ENCODE measurements around the gene ZBTB7A. TPM values are rescaled to one million over a fixed set of nuclear protein-coding genes. Genes with fewer than 3 reads are reported as not detected.

The ZBTB7A gene
- total RNA-seq, 1 experiment from 2014 or later, result 4.3 TPM

DNA sequence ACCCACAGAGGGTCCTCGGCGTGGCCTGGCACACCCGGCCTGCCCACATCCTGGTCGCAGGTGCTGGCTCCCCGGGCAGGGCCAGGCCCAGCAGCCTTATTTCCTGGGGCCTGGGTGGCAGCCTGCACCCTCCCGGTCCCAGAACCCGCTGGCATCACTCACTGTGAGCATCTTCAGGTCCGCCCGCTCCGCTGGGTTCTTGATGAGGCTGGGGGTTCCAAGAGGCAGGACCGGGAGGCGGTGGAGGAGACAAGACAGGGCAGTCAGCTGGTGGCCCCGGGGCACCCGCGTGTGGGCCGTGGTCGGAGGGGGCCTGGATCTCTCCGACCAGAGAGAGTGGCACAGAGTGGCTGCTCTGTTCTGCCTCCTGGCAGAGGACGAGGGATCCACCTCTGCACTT lies 27.6 kb upstream of the ZBTB7A start:
- no peak for DNase-seq (ENCODE audit: low read depth)

DNA sequence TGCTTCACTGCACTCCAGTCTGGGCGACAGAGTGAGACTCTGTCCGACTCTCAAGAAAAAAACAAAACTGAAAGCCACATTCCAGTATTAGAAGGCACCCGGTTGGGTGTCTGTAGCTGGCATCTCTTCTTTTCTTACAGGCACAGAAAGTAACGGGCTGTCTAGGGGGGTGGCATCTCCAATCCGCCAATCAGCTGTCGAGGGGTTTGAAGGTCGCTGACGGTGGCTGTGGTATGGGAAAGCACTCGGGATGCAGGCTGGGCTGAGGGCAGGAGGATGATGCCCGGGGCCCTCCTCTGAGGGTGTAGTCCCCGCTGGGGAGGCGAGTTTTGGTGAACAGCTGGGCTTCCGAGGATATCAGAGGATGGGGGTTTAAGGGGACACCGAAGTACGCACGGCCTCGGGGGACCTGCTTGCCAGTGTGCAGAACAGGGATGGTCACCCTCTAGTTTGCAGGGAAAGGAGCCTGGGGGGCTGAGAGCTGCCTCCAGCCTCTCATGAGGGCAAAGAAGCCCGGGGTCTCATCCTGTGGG lies 27.0 kb upstream of the ZBTB7A start:
- no peak for DNase-seq (ENCODE audit: low read depth)

DNA sequence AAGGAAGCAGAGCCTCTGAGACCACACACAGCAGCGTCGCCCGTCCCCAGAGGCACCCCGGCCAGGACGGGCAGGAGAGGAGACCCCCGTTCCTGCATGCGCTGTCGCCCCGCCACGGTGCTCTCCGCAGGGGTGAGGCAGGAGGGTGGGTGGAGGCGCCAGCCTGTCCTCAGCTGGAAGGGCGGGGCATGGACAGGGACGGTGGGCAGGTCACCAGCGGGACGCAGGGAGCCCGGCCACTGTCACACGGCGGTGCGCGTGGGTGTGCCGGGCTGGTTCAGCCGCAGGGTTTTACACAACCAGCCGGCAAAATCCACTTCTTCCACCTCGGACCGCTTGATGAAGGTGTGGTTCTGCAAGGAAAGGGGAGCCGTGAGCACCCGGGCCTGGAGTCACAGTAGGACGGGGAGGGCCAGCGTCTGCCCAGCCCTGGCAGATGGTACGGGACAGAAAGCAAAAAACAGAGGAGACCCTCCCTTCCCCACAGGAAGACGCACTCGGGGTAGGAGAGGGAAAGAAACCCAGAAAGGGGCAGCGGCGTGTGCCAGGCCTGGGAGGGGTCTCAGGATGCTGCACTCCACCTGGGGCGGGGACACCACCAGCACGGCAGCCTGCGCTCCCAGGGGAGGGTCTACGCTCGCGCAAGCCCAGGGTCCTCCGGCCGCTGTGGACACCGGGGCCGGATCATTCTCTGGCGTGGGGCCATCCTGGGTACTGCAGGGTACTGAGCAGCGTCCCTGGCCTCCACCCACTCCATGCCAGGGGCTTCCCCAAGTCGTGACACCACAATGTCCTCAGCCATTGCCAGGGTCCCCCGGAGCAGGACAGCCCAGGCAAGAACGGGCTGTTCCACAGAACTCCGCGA lies 23.9 kb upstream of the ZBTB7A start:
- no peak for DNase-seq (ENCODE audit: low read depth)

DNA sequence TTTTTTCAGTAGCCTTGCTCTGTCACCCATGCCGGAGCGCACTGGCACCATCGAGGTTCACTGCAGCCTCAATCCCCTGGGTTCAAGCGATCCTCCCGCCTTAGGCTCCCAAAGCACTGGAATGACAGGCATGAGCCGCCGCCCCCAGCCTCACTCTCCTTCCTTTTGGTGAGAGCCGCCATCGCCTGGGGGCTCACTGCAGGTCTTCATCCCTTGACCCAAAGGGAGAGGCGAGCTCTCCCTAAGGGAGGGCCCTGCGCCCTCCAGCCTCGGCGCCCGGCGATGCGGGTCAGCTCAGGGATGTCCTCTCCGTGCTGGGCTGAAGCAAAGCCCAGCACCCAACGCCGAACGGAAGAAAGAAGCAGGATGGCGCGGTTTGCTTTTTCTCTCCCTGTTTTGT lies 23.2 kb upstream of the ZBTB7A start:
- no peak for DNase-seq (ENCODE audit: low read depth)

DNA sequence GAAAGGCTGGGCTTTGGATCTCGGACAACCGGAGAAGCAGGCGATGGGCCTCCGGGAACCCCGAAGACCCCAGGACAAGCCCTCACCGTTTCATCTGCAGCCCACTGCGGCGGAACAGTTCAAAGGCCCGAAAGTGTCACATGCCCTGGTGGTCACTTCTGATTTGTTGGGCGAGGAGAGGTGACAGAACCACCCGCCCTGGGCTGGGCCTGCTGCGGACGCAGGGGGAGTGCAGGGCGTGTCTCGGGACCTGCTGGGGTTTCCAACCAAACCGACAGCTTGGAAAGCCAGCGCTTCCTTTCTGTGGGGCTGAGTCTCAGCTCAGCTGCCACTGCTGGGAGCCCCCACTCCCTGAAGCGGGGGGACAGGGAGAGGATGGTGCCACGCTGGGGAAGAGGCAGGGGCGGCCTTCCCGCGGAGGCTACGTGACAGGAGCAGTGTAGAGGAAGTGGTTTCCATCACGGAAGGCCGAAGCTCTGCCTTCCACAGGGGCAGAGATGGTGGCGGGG lies 22.8 kb upstream of the ZBTB7A start:
- DNase-seq (ENCODE audit: low read depth), result no peak

DNA sequence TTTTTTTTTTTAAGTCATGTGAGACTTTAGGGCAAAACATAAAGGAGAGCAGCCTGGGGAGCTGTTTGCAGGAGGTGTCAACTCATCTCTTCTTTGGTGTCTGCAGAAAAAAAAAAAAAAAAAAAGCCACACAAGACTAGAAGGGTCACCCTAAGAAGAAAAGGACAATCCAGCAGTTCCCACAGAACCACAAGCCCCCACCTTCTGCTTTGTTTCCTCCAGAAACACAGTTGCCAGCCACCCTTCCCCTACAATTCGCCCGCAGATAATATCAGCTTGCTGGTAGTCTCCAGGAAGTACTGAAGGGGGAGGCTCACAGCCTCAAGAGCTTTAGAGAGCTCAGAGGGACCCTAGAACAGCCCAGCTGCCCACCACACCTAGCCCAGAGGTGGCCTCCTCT lies 22.3 kb upstream of the ZBTB7A start:
- DNase-seq (ENCODE audit: low read depth), result no peak

DNA sequence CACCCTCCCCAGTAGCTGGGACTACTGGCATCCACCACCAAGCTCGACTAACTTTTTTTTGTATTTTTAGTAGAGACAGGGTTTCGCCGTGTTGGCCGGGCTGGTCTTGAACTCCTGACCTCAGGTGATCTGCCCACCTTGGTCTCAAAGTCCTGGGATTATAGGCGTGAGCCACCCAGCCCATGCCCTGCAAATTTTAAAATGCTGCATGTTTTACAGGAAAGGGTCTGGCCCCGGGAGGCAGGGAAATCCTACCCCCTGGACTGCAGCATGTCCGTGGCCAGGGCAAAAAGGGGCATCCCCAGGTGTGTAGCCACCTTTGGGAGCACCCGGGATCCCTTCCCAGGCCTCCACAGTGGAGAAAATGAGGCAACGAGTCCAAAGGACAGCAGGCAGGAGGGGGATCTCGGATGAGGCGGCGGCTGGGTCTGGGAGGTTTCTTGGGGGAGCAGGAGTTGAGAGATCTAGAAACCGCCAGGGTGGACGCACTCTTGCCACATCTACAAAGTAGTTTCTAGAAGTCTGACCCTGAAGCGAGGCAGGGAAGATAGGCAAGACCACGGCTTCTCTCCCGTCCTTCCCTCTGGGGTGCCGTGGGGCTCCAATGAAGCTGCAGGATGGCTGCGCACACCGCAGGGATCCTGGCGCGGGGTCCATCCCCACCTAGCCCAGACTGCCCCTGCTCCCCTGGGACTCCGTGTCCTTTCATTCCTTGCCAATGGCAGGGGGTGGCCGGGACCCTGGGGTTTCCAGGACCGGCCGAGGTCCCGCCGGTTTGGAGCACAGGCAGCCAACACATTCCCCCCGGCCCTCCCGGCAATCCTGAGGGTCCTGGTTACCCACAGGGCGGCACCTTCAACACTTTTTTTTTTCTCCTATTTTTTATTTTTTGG lies 21.3 kb upstream of the ZBTB7A start:
- no peak for DNase-seq (ENCODE audit: low read depth)

DNA sequence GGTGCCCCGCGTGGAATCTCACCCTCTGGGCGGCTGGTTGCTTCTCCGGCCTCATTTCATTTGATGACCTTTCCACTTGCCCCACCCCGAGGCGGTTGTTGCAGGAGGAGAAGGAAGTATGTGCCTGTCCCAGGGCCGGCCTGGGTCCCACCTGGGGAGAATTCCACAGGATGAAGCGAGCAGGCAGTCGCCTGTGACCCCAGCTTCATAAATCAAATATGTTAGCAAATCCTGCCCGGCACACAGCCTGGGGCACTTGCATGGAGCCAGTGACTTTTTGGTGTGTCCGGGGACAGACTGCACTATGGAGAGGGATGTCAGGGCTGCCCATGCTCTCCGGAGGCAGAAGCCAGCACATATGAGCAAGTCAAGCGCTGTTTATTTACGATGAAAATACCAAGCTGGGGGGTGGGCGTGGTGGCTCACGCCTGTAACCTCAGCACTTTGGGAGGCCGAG lies 19.7 kb upstream of the ZBTB7A start:
- DNase-seq (ENCODE audit: low read depth), result peak; percentile 28

DNA sequence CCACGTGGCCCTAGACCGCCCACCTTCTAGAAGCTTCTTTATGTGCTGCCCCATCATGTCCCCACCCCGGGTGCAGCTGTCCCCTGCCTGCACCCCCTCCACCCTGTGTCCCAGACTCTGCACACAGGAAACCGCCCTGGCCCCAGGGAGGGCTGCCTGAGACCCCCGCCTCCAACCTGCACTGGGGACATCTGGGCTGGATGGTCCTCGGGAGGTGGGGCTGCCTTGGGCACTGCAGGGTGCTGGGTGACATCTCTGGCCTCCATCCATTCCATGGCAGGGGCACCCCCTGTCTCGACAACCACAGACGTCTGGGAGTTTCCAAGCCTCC lies 17.8 kb upstream of the ZBTB7A start:
- no peak for DNase-seq (ENCODE audit: low read depth)

DNA sequence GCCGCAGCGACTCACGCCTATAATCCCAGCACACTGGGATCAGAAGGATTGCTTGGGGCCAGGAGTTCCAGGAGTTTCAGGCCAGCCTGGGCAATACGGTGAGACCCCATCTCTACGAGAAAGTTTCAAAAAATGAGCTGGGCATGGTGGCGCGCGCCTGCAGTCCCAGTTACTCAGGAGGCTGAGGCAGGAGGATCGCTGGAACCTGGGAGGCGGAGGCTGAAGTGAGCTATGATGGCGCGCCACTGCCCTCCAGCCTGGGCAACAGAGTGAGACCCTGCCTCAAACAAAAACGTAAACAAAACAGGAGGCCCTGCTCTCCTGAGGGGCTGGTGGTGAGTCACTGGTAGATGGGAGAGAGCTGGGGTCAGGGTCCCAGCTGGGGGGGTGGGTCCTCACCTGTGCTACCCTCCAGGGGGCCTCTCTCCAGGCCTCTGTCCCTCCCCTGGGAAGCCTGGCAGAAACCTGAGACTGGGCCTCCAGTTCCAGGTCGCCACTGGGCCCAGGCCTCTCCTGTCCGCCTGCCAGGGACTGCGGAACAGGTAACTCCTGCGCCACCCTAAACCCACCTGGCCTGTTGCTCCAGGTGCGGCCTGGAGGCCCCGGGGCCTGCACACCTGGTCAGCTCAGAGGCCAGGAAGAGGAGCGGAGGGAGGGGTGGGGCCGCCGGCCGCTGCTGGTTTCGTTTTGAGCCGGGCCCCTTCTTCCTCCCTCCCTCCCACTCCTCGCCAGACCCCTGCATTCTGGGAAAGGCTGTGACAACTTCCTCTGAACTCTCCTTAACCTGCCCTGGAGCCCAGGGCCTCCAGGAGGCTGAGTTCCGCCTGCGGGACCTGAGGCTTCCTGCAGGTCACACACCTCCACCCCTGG lies 17.2 kb upstream of the ZBTB7A start:
- no peak for DNase-seq (ENCODE audit: low read depth)

DNA sequence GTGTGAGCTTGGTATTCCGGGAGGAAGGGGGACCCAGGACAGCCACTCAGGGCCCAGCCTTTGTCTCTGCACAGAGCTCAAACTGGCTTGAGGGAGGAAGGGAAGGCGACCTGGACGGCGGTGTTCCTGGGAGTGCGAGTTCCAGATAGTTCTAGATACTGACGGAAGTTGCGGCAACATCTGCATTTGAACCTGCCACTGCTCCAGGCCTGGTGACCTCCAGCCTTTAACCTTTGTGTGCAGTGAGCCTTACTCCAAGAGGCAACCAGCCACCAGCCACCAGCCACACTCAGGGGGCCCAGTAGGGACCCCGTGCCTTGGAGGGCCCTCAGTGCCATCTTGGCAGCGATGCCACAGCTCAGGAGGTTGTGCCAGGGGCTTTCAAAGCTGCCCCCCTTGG lies 15.5 kb upstream of the ZBTB7A start:
- no peak for DNase-seq (ENCODE audit: low read depth)

DNA sequence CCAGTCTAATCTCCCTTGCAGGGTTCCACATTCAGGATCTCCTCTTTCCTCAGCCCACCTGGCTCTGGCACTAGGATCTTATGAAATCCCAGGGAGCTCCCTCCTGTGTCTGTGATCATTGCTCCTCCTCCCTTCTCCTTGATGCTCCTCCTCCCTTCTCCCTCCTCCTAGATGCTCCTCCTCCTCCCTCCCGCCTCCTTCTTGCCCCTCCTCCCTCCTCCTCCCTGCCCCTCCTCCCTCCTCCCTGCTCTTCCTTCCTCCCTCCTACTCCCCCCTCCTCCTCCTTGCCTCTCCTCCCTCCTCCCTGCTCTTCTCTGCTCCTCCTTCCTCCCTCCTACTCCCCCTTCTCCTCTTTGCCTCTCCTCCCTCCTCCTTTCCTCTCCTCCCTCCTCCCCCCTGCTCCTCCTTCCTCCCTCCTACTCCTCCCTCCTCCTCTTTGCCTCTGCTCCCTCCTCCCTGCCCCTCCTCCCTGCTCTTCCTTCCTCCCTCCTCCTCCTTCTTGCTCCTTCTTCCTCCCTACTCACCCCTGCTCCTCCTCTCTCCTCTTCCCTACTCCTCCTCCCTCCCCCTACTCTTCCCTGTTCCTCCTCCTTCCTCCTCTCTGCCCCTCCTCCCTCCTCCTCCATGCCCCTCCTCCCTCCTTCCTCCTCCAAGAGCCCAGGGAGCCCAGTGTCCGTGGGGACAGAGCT lies 14.9 kb upstream of the ZBTB7A start:
- peak; percentile 24 for DNase-seq (ENCODE audit: low read depth)

DNA sequence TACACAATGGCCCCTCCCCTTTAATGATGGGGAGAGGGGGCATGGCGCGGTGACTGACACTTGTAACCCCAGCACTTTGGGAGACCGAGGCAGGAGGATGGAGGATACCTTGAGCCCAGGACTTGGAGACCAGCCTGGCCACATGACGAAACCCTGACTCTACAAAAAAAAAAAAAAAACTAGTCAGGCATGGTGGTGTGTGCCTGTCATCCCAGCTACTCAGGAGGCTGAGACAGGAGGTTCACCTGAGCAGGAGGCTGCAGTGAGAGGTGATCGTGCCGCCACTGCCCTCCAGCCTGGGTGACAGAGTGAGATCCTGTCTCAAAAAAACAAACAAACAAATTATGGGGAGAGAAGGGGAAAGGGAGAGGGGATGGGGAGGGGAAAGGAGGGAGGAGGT lies 13.8 kb upstream of the ZBTB7A start:
- DNase-seq (ENCODE audit: low read depth), result no peak

DNA sequence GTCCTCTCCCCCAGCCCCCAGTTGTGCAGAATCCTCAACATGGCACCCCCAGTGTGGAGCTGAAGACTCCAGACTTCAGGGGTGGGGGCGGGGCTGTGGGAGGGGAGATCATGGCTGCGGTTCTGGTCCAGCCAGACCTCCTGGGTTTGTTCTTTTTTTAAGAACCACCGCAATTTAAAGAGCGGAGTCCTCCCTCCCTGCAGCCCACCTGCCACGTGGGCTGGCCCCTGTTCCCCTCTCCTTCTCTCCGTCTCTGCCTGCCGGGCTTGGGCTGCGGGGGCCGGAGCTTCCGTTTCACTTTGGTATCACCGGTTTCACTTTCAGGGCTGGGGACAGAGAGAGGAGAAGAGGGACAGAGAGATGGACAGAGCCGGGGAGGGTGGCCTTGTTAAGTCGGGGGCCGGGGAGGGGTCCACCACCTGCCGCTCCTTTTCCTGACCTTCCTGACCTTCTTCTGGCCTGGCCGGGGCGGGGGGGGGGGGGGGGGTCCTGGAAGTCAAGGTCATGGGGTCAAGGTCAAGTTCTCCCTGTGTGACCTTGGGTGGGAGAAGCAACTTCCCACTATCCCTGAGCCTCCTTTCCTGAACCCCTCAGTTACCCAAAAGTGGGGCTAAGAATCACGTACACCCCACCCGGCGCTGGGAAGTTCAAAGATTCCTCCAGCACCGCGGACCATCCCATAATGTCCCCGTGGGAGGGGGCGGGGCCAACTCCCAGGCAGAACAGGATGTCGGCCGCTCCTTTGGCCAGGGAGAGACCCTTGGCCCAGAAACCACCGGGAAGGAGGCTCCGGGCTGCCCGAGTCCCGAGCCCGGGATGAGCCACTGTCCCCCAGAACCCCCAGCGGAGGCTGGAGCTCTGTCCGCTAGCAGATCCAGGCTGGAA lies 11.3 kb upstream of the ZBTB7A start:
- DNase-seq (ENCODE audit: low read depth), result peak; percentile 60

DNA sequence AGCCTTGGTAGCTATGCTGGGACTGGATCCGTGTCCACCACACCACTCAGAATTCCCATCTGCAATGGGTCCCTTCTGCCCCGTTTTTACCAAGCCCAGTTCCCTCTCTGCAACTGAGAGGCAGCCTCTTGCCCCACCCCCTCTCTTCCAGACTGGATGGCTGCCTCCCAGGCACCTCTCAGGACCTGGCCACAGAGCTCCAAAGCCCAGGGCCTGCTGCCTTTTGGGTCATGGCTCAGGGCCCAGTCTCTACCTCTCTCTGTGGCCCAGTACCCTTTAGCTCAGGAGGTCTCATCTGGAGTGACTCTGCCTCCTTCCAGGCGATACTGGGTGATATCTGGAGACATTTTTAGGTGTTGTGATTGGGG lies 10.3 kb upstream of the ZBTB7A start:
- no peak for DNase-seq (ENCODE audit: low read depth)

DNA sequence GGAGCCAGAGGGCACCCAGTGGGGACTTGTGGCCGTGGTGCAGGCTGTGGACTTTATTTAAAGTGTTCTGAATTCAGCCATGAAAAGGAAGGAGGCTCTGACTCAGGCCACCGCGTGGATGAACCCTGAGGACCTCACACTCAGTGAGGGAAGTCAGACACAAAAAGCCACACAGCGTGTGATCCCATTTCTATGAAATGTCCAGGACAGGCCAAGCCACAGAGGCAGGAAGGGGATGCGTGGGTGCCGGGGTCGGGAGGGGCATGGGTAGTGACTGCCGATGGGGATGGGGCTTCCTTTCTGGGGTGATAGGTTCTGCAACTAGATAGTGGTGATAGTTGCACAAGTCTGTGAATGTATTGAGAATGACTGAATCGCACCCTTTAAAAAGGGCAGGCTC lies 8.7 kb upstream of the ZBTB7A start:
- peak; percentile 25 for DNase-seq (ENCODE audit: low read depth)

DNA sequence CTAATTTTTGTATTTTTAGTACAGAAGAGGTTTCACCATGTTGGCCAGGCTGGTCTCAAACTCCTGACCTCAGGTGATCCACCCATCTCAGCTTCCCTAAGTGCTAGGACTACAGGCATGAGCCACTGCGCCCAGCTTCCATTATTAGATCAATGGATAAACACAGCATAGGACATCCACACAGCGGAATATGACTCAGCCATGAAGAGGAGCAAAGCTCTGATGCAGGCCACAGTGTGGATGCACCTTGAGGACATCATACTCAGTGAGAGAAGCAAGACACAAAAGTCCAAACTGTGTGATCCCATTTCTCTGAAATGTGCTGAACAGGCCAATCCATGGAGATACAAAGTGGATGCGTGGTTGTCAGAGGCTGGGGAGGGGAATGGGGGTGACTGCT lies 4.9 kb upstream of the ZBTB7A start:
- DNase-seq (ENCODE audit: low read depth), result no peak

DNA sequence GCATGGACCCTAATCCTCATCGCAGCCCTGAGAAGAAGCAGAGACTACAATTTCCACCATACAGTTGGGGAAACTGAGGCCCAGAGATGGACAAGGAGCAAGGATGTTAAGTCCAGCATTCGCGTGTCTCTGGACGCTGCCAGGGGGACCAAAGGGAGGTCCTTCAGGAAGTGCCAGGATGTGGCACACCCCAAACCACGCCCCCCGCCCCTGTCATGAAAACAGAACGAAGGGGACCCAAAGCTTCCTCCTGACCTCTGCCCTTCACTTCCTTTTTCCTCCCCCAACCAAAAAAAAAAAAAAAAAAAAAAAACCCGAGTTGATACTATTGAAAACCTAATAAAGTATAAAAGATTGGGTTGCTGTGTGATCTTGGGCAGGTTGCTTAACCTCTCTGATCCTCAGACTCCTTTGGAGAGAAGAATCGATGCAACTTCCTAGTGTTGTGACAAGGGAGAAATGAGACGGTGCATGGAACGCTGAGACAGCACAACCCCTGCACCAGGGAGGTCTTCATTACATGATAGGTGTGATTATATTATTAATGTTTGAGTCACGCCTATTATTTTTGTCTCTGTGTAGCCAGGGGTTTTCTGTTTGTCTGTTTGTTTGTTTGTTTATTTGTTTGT lies 2.7 kb upstream of the ZBTB7A start:
- no peak for DNase-seq (ENCODE audit: low read depth)

Data from RPMI7951 (cell line).